Fibroblast of lung (primary cell): ENCODE data around the gene OR5K3.

Experiments used
- EZH2 ChIP-seq: IDR thresholded peaks from 2 replicates; pipeline ENCODE4 v1.5.1; 2012; ENCODE audit warnings: low read length, control low read depth, mild to moderate bottlenecking; ENCODE audit errors: missing control alignments
- TF ChIP-seq, protein P1 (sequence below), 2 donors: IDR thresholded peaks in 1 of 2; conservative IDR thresholded peaks in 1 of 2; 1 replicate in 1 of 2; 2 replicates in 1 of 2; pipeline ENCODE4 v1.5.1; 2011 to 2012; ENCODE audit warnings: low read length in 2 of 2, control low read depth in 1 of 2, inconsistent platforms in 1 of 2, low read depth in 1 of 2, mild to moderate bottlenecking in 1 of 2

GRCh38 chr3:98433764-98434163 lies 43.3 kb downstream of the OR5K3 start:
- TF ChIP-seq, protein P1, sequence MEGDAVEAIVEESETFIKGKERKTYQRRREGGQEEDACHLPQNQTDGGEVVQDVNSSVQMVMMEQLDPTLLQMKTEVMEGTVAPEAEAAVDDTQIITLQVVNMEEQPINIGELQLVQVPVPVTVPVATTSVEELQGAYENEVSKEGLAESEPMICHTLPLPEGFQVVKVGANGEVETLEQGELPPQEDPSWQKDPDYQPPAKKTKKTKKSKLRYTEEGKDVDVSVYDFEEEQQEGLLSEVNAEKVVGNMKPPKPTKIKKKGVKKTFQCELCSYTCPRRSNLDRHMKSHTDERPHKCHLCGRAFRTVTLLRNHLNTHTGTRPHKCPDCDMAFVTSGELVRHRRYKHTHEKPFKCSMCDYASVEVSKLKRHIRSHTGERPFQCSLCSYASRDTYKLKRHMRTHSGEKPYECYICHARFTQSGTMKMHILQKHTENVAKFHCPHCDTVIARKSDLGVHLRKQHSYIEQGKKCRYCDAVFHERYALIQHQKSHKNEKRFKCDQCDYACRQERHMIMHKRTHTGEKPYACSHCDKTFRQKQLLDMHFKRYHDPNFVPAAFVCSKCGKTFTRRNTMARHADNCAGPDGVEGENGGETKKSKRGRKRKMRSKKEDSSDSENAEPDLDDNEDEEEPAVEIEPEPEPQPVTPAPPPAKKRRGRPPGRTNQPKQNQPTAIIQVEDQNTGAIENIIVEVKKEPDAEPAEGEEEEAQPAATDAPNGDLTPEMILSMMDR (conservative IDR thresholded peaks at IDR 0.05 in 1 of 2, IDR thresholded peaks at IDR 0.05 in 1 of 2; ENCODE audit: low read depth in 1 of 2, low read length in 2 of 2), result no peak
- TF ChIP-seq EZH2, result no peak
